ENCODE measurements around the gene ADAM12.

DNA sequence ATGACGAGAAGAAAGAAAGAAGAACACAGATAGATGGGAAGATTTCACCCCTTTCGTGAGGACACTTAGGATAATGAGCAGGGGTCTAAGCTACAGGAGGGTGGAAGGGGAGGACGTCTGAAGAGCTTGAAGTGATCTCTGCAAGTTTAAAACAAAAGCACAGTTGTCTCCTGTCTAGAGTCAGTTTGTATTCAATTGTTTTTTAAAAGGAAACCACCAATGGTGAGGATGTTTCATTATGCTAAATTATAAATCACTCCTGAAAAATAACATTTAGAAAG, 85.9 kb downstream of the ADAM12 start:
- no peak for TF ChIP-seq POLR2A (IDR thresholded peaks at IDR 0.05)
- TF ChIP-seq, protein P1, sequence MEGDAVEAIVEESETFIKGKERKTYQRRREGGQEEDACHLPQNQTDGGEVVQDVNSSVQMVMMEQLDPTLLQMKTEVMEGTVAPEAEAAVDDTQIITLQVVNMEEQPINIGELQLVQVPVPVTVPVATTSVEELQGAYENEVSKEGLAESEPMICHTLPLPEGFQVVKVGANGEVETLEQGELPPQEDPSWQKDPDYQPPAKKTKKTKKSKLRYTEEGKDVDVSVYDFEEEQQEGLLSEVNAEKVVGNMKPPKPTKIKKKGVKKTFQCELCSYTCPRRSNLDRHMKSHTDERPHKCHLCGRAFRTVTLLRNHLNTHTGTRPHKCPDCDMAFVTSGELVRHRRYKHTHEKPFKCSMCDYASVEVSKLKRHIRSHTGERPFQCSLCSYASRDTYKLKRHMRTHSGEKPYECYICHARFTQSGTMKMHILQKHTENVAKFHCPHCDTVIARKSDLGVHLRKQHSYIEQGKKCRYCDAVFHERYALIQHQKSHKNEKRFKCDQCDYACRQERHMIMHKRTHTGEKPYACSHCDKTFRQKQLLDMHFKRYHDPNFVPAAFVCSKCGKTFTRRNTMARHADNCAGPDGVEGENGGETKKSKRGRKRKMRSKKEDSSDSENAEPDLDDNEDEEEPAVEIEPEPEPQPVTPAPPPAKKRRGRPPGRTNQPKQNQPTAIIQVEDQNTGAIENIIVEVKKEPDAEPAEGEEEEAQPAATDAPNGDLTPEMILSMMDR (IDR thresholded peaks at IDR 0.05): no peak

Data from prostate gland (tissue), 2 donors.